HCT116 (cell line): Measurements from ENCODE around the gene PEF1.

Experiments
- EGR1 ChIP-seq: IDR thresholded peaks from 2 replicates; pipeline ENCODE4 v1.6.1; 2012; ENCODE audit warnings: low read depth
- EZH2 ChIP-seq: fragments of 200-600 bp; sonication (generic); IDR thresholded peaks from 2 replicates; pipeline ENCODE4 v1.6.1; 2017; ENCODE audit warnings: antibody characterized with exemption, mixed run types
- JUND ChIP-seq: IDR thresholded peaks from 2 replicates; pipeline ENCODE4 v1.6.1; 2012
- POLR2A ChIP-seq: IDR thresholded peaks from 2 replicates; pipeline ENCODE4 v1.7.0; 2011; ENCODE audit warnings: borderline replicate concordance; ENCODE audit not compliant: insufficient read depth, insufficient read length; ENCODE audit errors: extremely low read depth
- POLR2AphosphoS5 ChIP-seq: IDR thresholded peaks from 2 replicates; pipeline ENCODE4 v1.6.1; 2011; ENCODE audit warnings: mild to moderate bottlenecking, low read depth, low read length, moderate library complexity
- REST ChIP-seq: IDR thresholded peaks from 2 replicates; pipeline ENCODE4 v1.6.1; 2012; ENCODE audit warnings: low read depth
- TF ChIP-seq, protein P1 (sequence below), 3 experiments: fragments of 200-600 bp in 1 of 3; sonication (generic) in 1 of 3; IDR thresholded peaks in 2 of 3; conservative IDR thresholded peaks in 1 of 3; 2 replicates each; pipeline ENCODE4 v1.5.1; 2012 to 2017; ENCODE audit warnings: low read depth in 2 of 3, low read length in 2 of 3, antibody characterized with exemption in 1 of 3, borderline replicate concordance in 1 of 3, control low read depth in 1 of 3, mild to moderate bottlenecking in 1 of 3, mixed read lengths in 1 of 3, mixed run types in 1 of 3, moderate library complexity in 1 of 3; ENCODE audit not compliant: insufficient read depth in 1 of 3
- TF ChIP-seq, protein P2 (sequence below): IDR thresholded peaks from 2 replicates; pipeline ENCODE4 v1.6.1; 2011; ENCODE audit warnings: mild to moderate bottlenecking, low read length, moderate library complexity; ENCODE audit not compliant: insufficient replicate concordance; ENCODE audit errors: extremely low read depth

DNA sequence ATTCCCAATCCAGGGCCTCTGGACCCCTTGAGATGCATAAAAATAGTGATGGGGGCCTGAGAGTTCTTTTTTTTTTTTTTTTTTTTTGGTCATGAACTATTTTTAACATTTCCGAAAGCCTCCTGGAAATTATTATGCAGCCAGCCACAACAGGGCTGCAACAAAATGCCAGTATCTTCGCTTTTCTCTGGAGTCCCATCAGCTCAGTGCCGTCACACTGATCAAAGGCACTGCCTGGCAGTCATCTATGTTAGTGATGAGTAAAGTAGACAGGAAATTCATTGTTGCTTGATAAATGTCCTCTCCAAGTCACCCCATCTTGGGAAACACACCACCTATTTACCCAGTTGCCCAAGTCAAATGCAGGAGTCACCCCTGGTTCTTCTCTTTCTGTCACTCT lies 15.2 kb upstream of the PEF1 start:
- no peak for TF ChIP-seq EZH2
- no peak for TF ChIP-seq POLR2A
- no peak for TF ChIP-seq EGR1
- TF ChIP-seq POLR2AphosphoS5 = no peak
- TF ChIP-seq, protein P1, sequence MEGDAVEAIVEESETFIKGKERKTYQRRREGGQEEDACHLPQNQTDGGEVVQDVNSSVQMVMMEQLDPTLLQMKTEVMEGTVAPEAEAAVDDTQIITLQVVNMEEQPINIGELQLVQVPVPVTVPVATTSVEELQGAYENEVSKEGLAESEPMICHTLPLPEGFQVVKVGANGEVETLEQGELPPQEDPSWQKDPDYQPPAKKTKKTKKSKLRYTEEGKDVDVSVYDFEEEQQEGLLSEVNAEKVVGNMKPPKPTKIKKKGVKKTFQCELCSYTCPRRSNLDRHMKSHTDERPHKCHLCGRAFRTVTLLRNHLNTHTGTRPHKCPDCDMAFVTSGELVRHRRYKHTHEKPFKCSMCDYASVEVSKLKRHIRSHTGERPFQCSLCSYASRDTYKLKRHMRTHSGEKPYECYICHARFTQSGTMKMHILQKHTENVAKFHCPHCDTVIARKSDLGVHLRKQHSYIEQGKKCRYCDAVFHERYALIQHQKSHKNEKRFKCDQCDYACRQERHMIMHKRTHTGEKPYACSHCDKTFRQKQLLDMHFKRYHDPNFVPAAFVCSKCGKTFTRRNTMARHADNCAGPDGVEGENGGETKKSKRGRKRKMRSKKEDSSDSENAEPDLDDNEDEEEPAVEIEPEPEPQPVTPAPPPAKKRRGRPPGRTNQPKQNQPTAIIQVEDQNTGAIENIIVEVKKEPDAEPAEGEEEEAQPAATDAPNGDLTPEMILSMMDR (IDR thresholded peaks at IDR 0.05 in 2 of 3, conservative IDR thresholded peaks at IDR 0.05 in 1 of 3; ENCODE audit: borderline replicate concordance in 1 of 3, insufficient read depth in 1 of 3, low read depth in 2 of 3, low read length in 2 of 3) = no peak
- no peak for TF ChIP-seq JUND
- TF ChIP-seq, protein P2, sequence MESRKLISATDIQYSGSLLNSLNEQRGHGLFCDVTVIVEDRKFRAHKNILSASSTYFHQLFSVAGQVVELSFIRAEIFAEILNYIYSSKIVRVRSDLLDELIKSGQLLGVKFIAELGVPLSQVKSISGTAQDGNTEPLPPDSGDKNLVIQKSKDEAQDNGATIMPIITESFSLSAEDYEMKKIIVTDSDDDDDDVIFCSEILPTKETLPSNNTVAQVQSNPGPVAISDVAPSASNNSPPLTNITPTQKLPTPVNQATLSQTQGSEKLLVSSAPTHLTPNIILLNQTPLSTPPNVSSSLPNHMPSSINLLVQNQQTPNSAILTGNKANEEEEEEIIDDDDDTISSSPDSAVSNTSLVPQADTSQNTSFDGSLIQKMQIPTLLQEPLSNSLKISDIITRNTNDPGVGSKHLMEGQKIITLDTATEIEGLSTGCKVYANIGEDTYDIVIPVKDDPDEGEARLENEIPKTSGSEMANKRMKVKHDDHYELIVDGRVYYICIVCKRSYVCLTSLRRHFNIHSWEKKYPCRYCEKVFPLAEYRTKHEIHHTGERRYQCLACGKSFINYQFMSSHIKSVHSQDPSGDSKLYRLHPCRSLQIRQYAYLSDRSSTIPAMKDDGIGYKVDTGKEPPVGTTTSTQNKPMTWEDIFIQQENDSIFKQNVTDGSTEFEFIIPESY = no peak
- TF ChIP-seq REST = no peak
